ENCODE measurements around the gene NOXO1.

The NOXO1 gene

DNA sequence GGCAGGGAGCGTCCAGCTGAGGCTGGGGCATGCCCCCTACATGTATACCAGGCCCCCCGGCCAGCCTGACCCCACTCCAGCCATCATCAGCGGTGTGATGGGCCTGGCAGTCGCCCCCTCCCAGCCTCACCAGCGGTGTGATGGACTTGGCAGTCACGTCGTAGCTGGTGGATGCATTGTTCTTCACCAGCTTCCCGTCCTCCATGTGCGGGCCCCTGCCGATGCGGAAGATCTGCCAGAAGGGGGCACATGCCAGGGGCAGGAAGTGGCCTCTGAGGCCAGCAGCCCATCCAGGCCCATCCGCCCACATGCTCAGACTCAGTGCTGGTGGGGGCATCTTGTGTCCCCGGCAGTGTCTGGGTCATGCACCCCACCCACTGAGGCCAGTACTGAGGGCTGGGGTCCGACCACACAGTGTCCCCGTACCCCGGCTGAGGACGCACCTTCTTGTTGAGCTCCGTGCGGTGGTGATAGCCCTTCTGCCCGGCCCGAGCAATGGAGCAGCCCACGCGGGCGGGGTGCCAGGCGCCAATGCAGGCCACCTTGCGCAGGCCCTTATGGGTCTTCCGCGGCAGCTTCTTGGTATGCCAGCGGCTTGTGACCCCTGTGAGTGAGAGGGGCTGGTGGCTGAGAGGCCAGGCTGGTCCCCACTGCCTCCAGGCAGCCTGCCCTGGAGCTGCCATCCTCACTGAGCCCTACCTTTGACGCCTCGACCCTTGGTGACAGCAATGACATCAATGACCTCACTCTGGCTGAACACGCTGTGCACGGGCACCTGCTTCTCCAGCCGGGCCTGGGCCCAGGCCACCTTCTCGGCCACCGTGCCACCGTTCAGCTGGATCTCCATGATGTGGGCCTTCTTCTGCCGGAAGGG, 34.5 kb downstream of the NOXO1 start:
- H3K4me3 ChIP-seq (replicated peaks; ENCODE audit: low read depth, low read length), result no peak overlapping the region
- TF ChIP-seq, protein P1, sequence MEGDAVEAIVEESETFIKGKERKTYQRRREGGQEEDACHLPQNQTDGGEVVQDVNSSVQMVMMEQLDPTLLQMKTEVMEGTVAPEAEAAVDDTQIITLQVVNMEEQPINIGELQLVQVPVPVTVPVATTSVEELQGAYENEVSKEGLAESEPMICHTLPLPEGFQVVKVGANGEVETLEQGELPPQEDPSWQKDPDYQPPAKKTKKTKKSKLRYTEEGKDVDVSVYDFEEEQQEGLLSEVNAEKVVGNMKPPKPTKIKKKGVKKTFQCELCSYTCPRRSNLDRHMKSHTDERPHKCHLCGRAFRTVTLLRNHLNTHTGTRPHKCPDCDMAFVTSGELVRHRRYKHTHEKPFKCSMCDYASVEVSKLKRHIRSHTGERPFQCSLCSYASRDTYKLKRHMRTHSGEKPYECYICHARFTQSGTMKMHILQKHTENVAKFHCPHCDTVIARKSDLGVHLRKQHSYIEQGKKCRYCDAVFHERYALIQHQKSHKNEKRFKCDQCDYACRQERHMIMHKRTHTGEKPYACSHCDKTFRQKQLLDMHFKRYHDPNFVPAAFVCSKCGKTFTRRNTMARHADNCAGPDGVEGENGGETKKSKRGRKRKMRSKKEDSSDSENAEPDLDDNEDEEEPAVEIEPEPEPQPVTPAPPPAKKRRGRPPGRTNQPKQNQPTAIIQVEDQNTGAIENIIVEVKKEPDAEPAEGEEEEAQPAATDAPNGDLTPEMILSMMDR (IDR thresholded peaks at IDR 0.05; ENCODE audit: low read depth, low read length, missing control alignments), result no peak
- DNase-seq (ENCODE audit: extremely low read depth, low read depth), result no peak

DNA sequence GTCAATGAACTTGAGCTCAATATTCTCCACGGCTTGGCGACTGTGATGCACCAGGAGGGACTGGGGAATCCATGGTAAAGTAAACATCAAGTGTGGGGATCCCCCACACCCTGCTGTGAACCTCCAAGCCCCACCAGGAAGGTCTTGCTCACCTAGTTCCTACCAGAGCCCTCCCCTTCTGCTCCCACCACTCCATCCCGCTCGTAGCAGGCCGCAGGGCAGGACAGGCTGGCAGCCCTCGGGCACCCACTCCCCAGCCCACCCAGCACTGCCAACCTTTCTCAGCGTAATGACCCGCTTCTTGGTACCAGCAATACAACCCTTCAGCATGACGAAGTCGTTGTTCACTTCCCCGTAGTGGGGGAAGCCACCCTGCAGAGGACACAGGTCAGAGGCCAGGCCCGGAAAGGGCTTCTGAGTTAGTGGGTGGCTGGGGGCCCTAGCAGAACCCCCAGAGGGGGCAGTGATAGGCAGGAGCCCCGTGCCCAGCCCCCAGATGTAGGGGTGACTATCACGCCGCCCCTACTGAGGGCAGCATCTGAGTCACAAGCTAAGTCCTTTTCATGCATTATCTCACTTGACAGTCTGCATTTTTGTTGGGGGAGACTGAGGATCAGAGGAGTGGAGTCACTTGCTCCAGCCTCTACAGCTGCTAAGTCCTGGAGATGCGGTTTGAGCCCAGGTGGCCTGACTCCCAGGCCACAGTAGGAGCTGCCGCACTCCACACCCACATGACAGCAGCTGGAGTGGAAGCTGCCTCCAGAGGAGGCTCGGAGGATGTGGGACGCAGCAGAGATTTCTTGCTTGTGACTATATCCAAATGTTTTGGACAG, 35.5 kb downstream of the NOXO1 start:
- DNase-seq (ENCODE audit: extremely low read depth, low read depth), result no peak
- H3K4me3 ChIP-seq (replicated peaks; ENCODE audit: low read depth, low read length), result no peak overlapping the region
- TF ChIP-seq, protein P1 (IDR thresholded peaks at IDR 0.05; ENCODE audit: low read depth, low read length, missing control alignments), result no peak

DNA sequence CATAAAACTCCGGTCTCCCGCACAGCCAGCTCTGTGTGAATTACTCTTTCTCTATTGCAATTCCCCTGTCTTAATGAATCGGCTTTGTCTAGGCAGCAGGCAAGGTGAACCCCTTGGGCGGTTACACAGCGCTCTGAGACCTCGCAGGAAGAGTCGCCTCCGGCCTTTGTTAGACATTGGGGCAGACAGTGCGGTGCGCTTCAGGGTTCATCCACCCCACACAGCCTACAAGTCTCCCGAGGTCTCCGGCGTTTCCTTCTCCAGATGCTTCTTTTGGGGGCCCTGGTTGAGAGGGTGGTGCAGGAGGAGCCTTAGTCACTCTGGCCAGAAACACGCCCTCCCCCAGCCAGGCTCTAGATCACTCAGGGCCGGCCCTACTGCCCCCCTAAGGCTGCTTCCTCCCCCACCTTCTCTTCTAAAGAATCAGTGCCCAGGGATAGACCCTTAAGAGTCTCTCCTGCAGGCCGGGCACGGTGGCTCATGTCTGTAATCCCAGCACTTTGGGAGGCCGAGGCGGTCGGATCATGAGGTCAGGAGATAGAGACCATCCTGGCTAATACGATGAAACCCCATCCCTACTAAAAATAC, 36.6 kb downstream of the NOXO1 start:
- H3K4me3 ChIP-seq (replicated peaks; ENCODE audit: low read depth, low read length), result no peak overlapping the region
- TF ChIP-seq, protein P1 (IDR thresholded peaks at IDR 0.05; ENCODE audit: low read depth, low read length, missing control alignments), result no peak
- no peak for DNase-seq (ENCODE audit: extremely low read depth, low read depth)

DNA sequence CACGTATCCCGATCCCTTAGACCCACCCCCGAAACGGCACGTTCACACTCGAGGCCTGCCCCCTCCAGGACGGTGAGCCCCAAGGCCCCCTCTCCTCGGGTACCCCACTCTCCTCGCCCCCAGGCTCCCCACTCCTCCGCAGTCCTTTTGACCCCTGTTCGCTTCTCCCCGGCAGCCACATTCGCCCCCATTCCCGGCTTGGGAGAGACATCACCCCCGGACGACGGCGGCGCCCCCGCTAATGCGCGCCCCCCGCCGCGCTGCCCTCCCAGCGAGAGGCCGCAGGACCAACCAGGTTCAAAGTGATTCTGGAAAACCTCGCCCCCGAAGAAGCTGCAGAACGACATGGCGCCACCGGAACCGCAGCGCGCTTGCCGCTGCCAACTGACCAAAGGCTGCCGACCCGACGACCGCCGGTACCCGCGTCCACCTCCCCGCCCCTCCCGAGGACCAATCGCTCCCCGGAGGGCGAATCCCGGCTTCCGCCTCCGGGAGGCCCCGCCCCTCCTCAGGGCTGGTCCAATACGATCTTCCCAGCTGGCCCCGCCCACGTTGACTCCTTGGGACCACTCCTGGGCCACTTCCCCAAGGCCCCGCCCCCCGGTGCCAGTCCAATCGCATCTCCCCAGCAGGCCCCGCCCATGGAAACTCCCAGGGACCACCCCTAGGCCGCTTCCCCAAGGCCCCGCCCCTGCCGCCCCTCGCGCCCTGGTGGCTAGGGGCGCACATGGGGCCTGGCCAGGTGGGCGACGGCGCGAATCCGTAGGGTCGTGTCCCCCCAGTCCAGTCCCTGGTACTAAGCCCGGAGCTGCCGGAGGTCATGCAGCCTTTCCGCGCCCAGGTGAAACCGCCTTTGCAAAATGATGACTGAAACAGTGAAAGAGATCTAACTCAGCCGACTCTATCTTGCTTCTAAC, 38.2 kb downstream of the NOXO1 start, which contains the start of gene MSRB1:
TSS of gene MSRB1 (minus strand) at position 390 of the 917 bp plus-strand sequence. CDS start at position 347, 43 bp downstream.
- TF ChIP-seq, protein P1 (IDR thresholded peaks at IDR 0.05; ENCODE audit: low read depth, low read length, missing control alignments), result no peak
- peak; percentile 90 for DNase-seq (ENCODE audit: extremely low read depth, low read depth)
- peak within 1 kb of the TSS; percentile 80 for H3K4me3 ChIP-seq (replicated peaks; ENCODE audit: low read depth, low read length)

DNA sequence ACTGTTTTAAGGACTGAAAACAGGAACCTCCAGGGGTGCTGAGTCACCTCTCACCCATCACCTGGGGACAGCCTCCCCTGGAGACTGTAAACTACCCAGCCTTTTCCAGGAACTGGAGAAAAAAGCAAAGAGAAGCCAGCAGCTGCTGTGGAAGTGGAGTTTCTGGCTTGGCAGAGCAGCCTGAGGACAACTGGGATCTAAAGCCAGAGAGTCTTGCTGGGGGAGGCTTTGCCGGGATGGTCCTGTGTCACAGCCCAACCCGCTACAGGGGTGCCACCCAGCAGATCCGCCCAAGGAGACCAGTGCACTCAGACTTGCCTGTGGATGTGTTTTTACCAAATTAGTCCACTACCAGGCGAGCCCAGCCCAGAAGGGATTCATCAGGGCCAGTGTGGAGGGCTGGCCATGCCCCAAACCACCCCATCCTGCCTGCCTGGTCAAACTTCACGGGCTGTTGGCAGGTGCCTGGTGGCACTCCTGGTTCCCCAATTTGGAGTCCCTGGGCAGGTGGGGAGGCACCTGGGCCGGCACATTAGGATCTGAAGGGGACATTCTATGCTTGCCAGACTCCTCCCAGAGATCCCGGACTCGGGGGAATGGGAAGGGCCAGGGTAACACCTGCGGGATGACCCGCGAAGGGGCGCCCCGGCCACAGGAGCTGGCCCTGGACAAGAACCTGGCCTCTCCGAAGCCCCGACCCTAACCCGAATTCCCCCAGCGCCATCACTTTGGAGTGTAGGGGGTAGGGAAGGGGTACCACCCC, 39.0 kb downstream of the NOXO1 start:
- TF ChIP-seq, protein P1 (IDR thresholded peaks at IDR 0.05; ENCODE audit: low read depth, low read length, missing control alignments), result no peak
- no peak for DNase-seq (ENCODE audit: extremely low read depth, low read depth)
- peak overlapping the region; percentile 80 for H3K4me3 ChIP-seq (replicated peaks; ENCODE audit: low read depth, low read length)
